Breast epithelium (tissue), 3 donors: Measurements from ENCODE around the gene WDR37.

ENCODE experiments used
- POLR2A ChIP-seq: fragments of 450-650 bp; IDR thresholded peaks from one replicate; pipeline ENCODE4 v1.6.1; 2016; ENCODE audit warnings: antibody characterized with exemption, mild to moderate bottlenecking, moderate library complexity
- POLR2AphosphoS5 ChIP-seq, 3 donors: sonication (generic); formaldehyde crosslinking; IDR thresholded peaks; one replicate each; pipeline ENCODE4 v1.6.1; 2017; ENCODE audit warnings: antibody characterized with exemption in 3 of 3
- TF ChIP-seq, protein P1 (sequence below), 3 donors: fragments of 450-650 bp; IDR thresholded peaks; one replicate each; pipeline ENCODE4 v1.5.1; 2016 to 2017; ENCODE audit warnings: antibody characterized with exemption in 3 of 3, mild to moderate bottlenecking in 3 of 3, moderate library complexity in 3 of 3

DNA sequence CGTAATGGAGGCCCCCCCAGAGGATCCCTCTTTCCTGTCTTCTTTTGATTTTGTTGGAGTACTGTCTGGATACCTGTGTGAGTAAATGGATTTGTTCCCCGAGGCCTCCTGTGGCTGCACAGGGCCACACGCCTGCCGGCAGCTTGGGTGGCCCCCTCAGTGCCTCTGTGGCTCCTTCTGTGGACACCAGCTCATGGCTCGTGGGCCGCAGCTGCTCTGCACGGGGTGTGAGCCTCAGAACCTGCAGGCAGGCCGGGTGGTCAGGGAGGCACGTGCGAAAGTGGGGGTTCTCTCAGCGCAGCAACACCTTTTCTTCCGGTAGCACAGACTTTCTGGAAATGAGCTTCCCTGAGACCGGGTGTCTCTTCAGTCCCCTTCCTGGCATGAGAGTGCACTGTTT lies 70.3 kb downstream of the WDR37 start:
- TF ChIP-seq, protein P1, sequence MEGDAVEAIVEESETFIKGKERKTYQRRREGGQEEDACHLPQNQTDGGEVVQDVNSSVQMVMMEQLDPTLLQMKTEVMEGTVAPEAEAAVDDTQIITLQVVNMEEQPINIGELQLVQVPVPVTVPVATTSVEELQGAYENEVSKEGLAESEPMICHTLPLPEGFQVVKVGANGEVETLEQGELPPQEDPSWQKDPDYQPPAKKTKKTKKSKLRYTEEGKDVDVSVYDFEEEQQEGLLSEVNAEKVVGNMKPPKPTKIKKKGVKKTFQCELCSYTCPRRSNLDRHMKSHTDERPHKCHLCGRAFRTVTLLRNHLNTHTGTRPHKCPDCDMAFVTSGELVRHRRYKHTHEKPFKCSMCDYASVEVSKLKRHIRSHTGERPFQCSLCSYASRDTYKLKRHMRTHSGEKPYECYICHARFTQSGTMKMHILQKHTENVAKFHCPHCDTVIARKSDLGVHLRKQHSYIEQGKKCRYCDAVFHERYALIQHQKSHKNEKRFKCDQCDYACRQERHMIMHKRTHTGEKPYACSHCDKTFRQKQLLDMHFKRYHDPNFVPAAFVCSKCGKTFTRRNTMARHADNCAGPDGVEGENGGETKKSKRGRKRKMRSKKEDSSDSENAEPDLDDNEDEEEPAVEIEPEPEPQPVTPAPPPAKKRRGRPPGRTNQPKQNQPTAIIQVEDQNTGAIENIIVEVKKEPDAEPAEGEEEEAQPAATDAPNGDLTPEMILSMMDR (IDR thresholded peaks at IDR 0.05): no peak
- TF ChIP-seq POLR2A: no peak
- no peak for TF ChIP-seq POLR2AphosphoS5 (IDR thresholded peaks at IDR 0.05)
